Activated CD4-positive, alpha-beta memory T cell treated with anti-CD3 and anti-CD28 coated beads, Interleukin-2, amount 10 ng/mL, durations not matched to agents 7 days and 5 days (primary cell): ENCODE data around the gene ADAM19. TPM values are rescaled to one million over a fixed set of nuclear protein-coding genes. Genes with fewer than 3 reads are reported as not detected.

Experiments used
- CTCF ChIA-PET: fragments of 350-600 bp; sonication (Branson Sonifier 250); formaldehyde crosslinking; loops from one replicate; lab custom pipeline; 2021; ENCODE audit warnings: antibody characterized with exemption, inconsistent platforms; lab: Charles Lee
- POLR2A ChIA-PET: fragments of 350-600 bp; sonication (Branson Sonifier 250); formaldehyde crosslinking; loops from one replicate; lab custom pipeline; 2021; ENCODE audit warnings: antibody characterized with exemption; lab: Charles Lee
- DNase-seq: peaks from one replicate; pipeline ENCODE4 v3.0.0-alpha.2; 2020
- H3K27ac Mint-ChIP-seq: one replicate; pipeline ENCODE4 v1.8.0; 2021; ENCODE audit warnings: mild to moderate bottlenecking, mixed read lengths
- H3K27me3 Mint-ChIP-seq: one replicate; pipeline ENCODE4 v1.8.0; 2021; ENCODE audit warnings: mixed read lengths
- H3K36me3 Mint-ChIP-seq: one replicate; pipeline ENCODE4 v1.8.0; 2021; ENCODE audit warnings: low read depth, mixed read lengths
- H3K4me1 Mint-ChIP-seq: one replicate; pipeline ENCODE4 v1.8.0; 2021; ENCODE audit warnings: mixed read lengths
- H3K4me3 Mint-ChIP-seq: one replicate; pipeline ENCODE4 v1.8.0; 2021; ENCODE audit warnings: mild to moderate bottlenecking, mixed read lengths
- H3K9me3 Mint-ChIP-seq: one replicate; pipeline ENCODE4 v1.8.0; 2021; ENCODE audit warnings: mixed read lengths
- total RNA-seq, 2 experiments: library from RNA; stranded (reverse); gene quantifications; one replicate each; pipeline ENCODE4 v1.2.3, GENCODE V29; 2021

The ADAM19 gene
- 100 to 1,000 TPM; 309 to 313 TPM for total RNA-seq

DNA sequence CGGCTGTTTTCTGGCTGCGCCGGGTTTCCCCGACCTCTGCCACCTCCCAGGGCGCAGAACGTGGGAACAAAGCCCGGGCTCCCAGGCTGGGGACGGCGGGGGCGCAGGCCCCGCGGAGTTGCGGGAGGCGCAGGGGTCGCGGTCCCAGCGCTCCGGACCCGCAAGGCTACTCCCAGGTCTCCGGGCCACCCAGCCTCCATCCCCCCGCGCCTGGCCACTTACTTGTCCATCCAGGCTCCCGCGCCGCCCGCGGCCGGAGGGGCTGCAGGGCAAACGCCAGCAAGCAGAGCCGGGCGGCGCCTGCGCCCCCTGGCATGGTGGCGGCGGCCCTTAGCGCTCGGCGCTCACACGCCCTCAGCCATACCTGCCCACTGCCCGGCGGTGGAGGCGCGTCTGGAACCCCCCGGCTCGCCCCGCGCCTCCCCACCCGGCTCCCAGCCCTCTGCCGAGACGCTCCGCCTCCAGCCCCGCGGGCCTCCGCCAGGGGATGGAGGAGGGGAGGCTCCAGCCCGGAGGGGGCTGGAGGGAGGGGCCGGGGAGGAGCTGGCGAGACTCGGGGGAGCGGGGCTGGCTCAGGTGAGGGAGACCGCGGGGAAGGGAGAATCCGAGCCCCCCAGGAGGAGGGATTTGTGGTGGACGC, at the start of gene ADAM19:
Gene ADAM19, minus strand, starts transcription at position 395 of the 640 bp plus-strand sequence. Its CDS starts 79 bp downstream, at position 316.
- DNase-seq: peak; percentile 67
- Mint-ChIP-seq H3K27me3 (no peaks in the 10 kb centered on the region), H3K36me3 (peaks cover 51% of the 10 kb centered on the region), H3K27ac (peak within 1 kb of the TSS; percentile 88), H3K9me3 (no peaks in the 10 kb centered on the region), H3K4me3 (peak within 1 kb of the TSS; percentile 92), H3K4me1 (peaks cover 59% of the 10 kb centered on the region)
- ChIA-PET CTCF (interaction anchor here (1.4 kb wide), 1 partner anchor 17 kb away, joined by 4 read pairs; no protein-coding TSS in a partner anchor), POLR2A (interaction anchor here (0.9 to 11.0 kb wide), 5 partner anchors 9 to 32 kb away, joined by 3 to 193 read pairs (median 6); no protein-coding TSS in a partner anchor)

GRCh38 chr5:157624144-157624543, 48.6 kb upstream of the ADAM19 start:
- no peaks in the 10 kb centered on the region for H3K4me1 Mint-ChIP-seq
- DNase-seq: no peak
- H3K27me3 Mint-ChIP-seq: peaks cover 15% of the 10 kb centered on the region
- POLR2A ChIA-PET: no interaction called here
- CTCF ChIA-PET: no interaction called here
- H3K36me3 Mint-ChIP-seq: peaks cover 9% of the 10 kb centered on the region
- peaks cover 10% of the 10 kb centered on the region for H3K9me3 Mint-ChIP-seq
- H3K4me3 Mint-ChIP-seq: no peak overlapping the region
- no peak overlapping the region for H3K27ac Mint-ChIP-seq

- CTCF ChIA-PET: no interaction called here
- Mint-ChIP-seq H3K9me3 (peaks cover 13% of the 10 kb centered on the region), H3K4me1 (no peaks in the 10 kb centered on the region), H3K27me3 (peaks cover 13% of the 10 kb centered on the region), H3K27ac (no peak overlapping the region), H3K36me3 (peaks cover 17% of the 10 kb centered on the region), H3K4me3 (no peak overlapping the region)
- no peak for DNase-seq
- POLR2A ChIA-PET: no interaction called here
These were observed 45.2 kb upstream of the ADAM19 start for GRCh38 chr5:157620776-157621175.

DNA sequence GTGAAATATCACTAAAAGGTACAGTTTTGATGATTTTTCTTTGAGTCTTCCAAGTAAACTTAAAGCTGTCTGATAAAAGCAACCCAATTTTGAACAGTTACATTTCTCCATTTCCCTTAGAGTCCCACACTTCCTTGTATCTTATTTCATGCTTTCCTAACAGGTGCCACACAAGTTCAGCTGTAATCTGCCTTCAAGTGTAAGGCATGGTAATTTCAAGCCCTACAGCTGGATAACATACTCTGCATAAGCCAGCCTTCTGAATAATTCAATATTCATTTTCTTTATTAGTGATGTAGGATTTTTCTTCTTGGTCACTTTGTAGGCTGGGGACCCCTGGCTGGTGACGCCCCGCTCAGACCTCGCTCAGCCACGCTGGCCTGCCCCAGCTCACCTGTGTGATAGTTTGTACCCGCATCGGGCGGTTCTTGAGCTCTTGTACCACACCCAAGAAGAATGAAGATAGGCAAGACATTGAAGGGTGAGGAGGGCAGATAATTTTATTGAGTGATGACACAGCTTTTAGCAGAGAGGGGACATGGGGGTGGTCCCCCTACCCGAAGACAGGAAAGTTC, 42.7 kb upstream of the ADAM19 start:
- Mint-ChIP-seq H3K36me3 (peaks cover 22% of the 10 kb centered on the region), H3K4me1 (peaks cover 12% of the 10 kb centered on the region), H3K27me3 (peaks cover 13% of the 10 kb centered on the region), H3K27ac (no peak overlapping the region), H3K9me3 (peaks cover 13% of the 10 kb centered on the region), H3K4me3 (no peak overlapping the region)
- POLR2A ChIA-PET: interaction anchor here (0.8 kb wide), 1 partner anchor 15 kb away, joined by 3 read pairs; no protein-coding TSS in a partner anchor
- DNase-seq: no peak
- CTCF ChIA-PET: interaction anchor here (1.1 to 1.6 kb wide), 2 partner anchors 10 to 11 kb away, joined by 3 to 5 read pairs; no protein-coding TSS in a partner anchor

GRCh38 chr5:157616785-157617184, 41.2 kb upstream of the ADAM19 start:
- H3K27me3 Mint-ChIP-seq: peaks cover 7% of the 10 kb centered on the region
- DNase-seq: no peak
- ChIA-PET POLR2A (interaction anchor here (1.2 kb wide), 1 partner anchor 9 kb away, joined by 4 read pairs; no protein-coding TSS in a partner anchor), CTCF (no interaction called here)
- H3K4me1 Mint-ChIP-seq: peaks cover 25% of the 10 kb centered on the region
- peaks cover 22% of the 10 kb centered on the region for H3K36me3 Mint-ChIP-seq
- no peak overlapping the region for H3K4me3 Mint-ChIP-seq
- H3K27ac Mint-ChIP-seq: no peak overlapping the region
- H3K9me3 Mint-ChIP-seq: peaks cover 13% of the 10 kb centered on the region

- Mint-ChIP-seq H3K36me3 (peaks cover 18% of the 10 kb centered on the region), H3K4me3 (peak overlapping the region; percentile 66), H3K27me3 (no peaks in the 10 kb centered on the region), H3K4me1 (peaks cover 49% of the 10 kb centered on the region), H3K9me3 (peaks cover 4% of the 10 kb centered on the region), H3K27ac (peak overlapping the region; percentile 86)
- ChIA-PET POLR2A (interaction anchor here (1.3 to 2.3 kb wide), 6 partner anchors 10 to 72 kb away, joined by 3 to 9 read pairs (median 6); no protein-coding TSS in a partner anchor), CTCF (interaction anchor here (0.6 kb wide), 1 partner anchor 673 kb away, joined by 3 read pairs; no protein-coding TSS in a partner anchor)
- no peak for DNase-seq
These were observed 38.0 kb upstream of the ADAM19 start for GRCh38 chr5:157613385-157614245.

- Mint-ChIP-seq H3K4me1 (peaks cover 59% of the 10 kb centered on the region), H3K36me3 (peaks cover 11% of the 10 kb centered on the region), H3K4me3 (peak overlapping the region; percentile 38), H3K27me3 (no peaks in the 10 kb centered on the region), H3K9me3 (peaks cover 3% of the 10 kb centered on the region), H3K27ac (peak overlapping the region; percentile 86)
- ChIA-PET CTCF (interaction anchor here (1.1 to 1.2 kb wide), 2 partner anchors 9 to 39 kb away, joined by 3 read pairs; no protein-coding TSS in a partner anchor), POLR2A (interaction anchor here (0.9 to 2.3 kb wide), 7 partner anchors 9 to 73 kb away, joined by 3 to 9 read pairs (median 5); no protein-coding TSS in a partner anchor)
- no peak for DNase-seq
These were observed 37.0 kb upstream of the ADAM19 start for GRCh38 chr5:157612581-157612980.

GRCh38 chr5:157611571-157612476, 36.2 kb upstream of the ADAM19 start:
- Mint-ChIP-seq H3K4me1 (peaks cover 67% of the 10 kb centered on the region), H3K36me3 (peaks cover 11% of the 10 kb centered on the region), H3K27me3 (no peaks in the 10 kb centered on the region), H3K9me3 (peaks cover under 1% of the 10 kb centered on the region), H3K4me3 (no peak overlapping the region), H3K27ac (peak overlapping the region; percentile 86)
- no peak for DNase-seq
- POLR2A ChIA-PET: interaction anchor here (0.9 to 2.3 kb wide), 7 partner anchors 8 to 72 kb away, joined by 3 to 9 read pairs (median 5); no protein-coding TSS in a partner anchor
- CTCF ChIA-PET: interaction anchor here (0.9 to 1.2 kb wide), 3 partner anchors 8 to 38 kb away, joined by 3 read pairs; no protein-coding TSS in a partner anchor

DNA sequence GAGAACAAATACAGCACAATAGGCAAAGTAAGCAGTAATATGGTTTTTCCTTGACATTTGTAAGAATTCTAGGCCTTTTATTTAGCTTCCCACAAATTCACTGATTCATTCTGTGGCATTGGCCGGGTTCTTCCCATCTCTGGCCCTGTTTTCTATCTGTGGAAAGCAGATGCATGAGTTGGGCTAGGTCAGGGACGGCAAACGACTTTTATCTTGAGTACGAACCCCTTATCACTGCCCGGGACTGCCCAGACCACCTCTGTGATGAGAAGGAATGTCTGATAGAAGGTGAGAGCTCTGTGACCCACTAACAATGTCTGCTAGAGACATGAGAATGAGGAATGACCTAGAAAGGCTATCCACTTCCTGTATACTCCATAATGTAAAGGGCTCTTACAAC, 35.4 kb upstream of the ADAM19 start:
- H3K27ac Mint-ChIP-seq: peak overlapping the region; percentile 7
- ChIA-PET CTCF (interaction anchor here (0.8 to 1.0 kb wide), 2 partner anchors 14 to 108 kb away, joined by 4 to 7 read pairs; no protein-coding TSS in a partner anchor), POLR2A (no interaction called here)
- no peaks in the 10 kb centered on the region for H3K9me3 Mint-ChIP-seq
- H3K4me3 Mint-ChIP-seq: no peak overlapping the region
- peaks cover 11% of the 10 kb centered on the region for H3K36me3 Mint-ChIP-seq
- DNase-seq: no peak
- no peaks in the 10 kb centered on the region for H3K27me3 Mint-ChIP-seq
- H3K4me1 Mint-ChIP-seq: peaks cover 72% of the 10 kb centered on the region

GRCh38 chr5:157608972-157609565, 33.5 kb upstream of the ADAM19 start:
- Mint-ChIP-seq H3K4me3 (no peak overlapping the region), H3K4me1 (peaks cover 81% of the 10 kb centered on the region), H3K27me3 (no peaks in the 10 kb centered on the region), H3K36me3 (peaks cover 11% of the 10 kb centered on the region), H3K9me3 (no peaks in the 10 kb centered on the region), H3K27ac (no peak overlapping the region)
- DNase-seq: no peak
- ChIA-PET POLR2A (interaction anchor here (0.6 to 3.9 kb wide), 6 partner anchors 16 to 944 kb away, joined by 3 to 28 read pairs (median 8); no protein-coding TSS in a partner anchor), CTCF (interaction anchor here (0.6 to 1.8 kb wide), 4 partner anchors 9 to 134 kb away, joined by 3 to 5 read pairs (median 4); partner anchors contain the start of gene LSM11)
